T-helper 22 cell (primary cell): ENCODE measurements around the gene UBE2R2.
A peak's percentile ranks its signal among the peaks of the same experiment; 100 is the strongest.
"Not testable (repeated sequence)": the region's sequence is repeated elsewhere in the genome, so short reads cannot be mapped to it uniquely, and the experiment has no call there.

ENCODE experiments used
- DNase-seq: peaks from one replicate; pipeline ENCODE4 v3.0.0-alpha.2; 2020; ENCODE audit warnings: low read depth

UBE2R2 gene

GRCh38 chr9:33799928-33800704 is 16.8 kb upstream of the UBE2R2 start:
- DNase-seq, result no peak

GRCh38 chr9:33800886-33801285 is 16.1 kb upstream of the UBE2R2 start:
- no peak for DNase-seq

GRCh38 chr9:33801943-33802500 is 14.9 kb upstream of the UBE2R2 start:
- DNase-seq, result not testable (repeated sequence)

- not testable (repeated sequence) for DNase-seq
Measured at GRCh38 chr9:33804196-33804595, 12.8 kb upstream of the UBE2R2 start.

- not testable (repeated sequence) for DNase-seq
Measured at GRCh38 chr9:33807156-33807555, 9.8 kb upstream of the UBE2R2 start.

- not testable (repeated sequence) for DNase-seq
Measured at GRCh38 chr9:33808979-33809322, 8.0 kb upstream of the UBE2R2 start.

- DNase-seq, result no peak
Measured at GRCh38 chr9:33809506-33809905, 7.5 kb upstream of the UBE2R2 start.

GRCh38 chr9:33813712-33814641 is 3.0 kb upstream of the UBE2R2 start:
- DNase-seq, result no peak

GRCh38 chr9:33815781-33816180 is 1.2 kb upstream of the UBE2R2 start:
- no peak for DNase-seq

GRCh38 chr9:33817327-33818166 is 587 bp downstream of the UBE2R2 start:
- DNase-seq, result peak; percentile 20

GRCh38 chr9:33818167-33818846 is 1.3 kb downstream of the UBE2R2 start:
- DNase-seq, result no peak

- DNase-seq, result no peak
Measured at GRCh38 chr9:33818847-33819500, 2.0 kb downstream of the UBE2R2 start.

- DNase-seq, result no peak
Measured at GRCh38 chr9:33820231-33820745, 3.3 kb downstream of the UBE2R2 start.

GRCh38 chr9:33823801-33824200 is 6.8 kb downstream of the UBE2R2 start:
- DNase-seq, result no peak

- not testable (repeated sequence) for DNase-seq
Measured at GRCh38 chr9:33827285-33827684, 10.3 kb downstream of the UBE2R2 start.

GRCh38 chr9:33829641-33830230 is 12.8 kb downstream of the UBE2R2 start:
- not testable (repeated sequence) for DNase-seq

- DNase-seq, result no peak
Measured at GRCh38 chr9:33835625-33836260, 18.8 kb downstream of the UBE2R2 start.

GRCh38 chr9:33836261-33836660 is 19.3 kb downstream of the UBE2R2 start:
- DNase-seq, result not testable (repeated sequence)

- no peak for DNase-seq
Measured at GRCh38 chr9:33837138-33837537, 20.2 kb downstream of the UBE2R2 start.

GRCh38 chr9:33840381-33840780 is 23.4 kb downstream of the UBE2R2 start:
- no peak for DNase-seq
